Mucosa of descending colon (tissue), 3 donors: ENCODE measurements around the gene APLP1. TPM values are rescaled to one million over a fixed set of nuclear protein-coding genes. Genes with fewer than 3 reads are reported as not detected.

Source experiments
- ATAC-seq: fragments of 200-7000 bp; cut with Tn5 transposase; one replicate; pipeline ENCODE4 v1.9.1; 2020; ENCODE audit warnings: mild to moderate bottlenecking, moderate library complexity
- DNase-seq, 3 donors: peaks; one replicate each; pipeline ENCODE4 v3.0.0-alpha.2; 2020
- H3K36me3 ChIP-seq: fragments of 200-600 bp; one replicate; pipeline ENCODE4 v1.8.0; 2021; ENCODE audit warnings: low read depth, mild to moderate bottlenecking
- H3K4me1 ChIP-seq: fragments of 200-600 bp; one replicate; pipeline ENCODE4 v1.8.0; 2021; ENCODE audit warnings: low read depth, mild to moderate bottlenecking
- H3K4me3 ChIP-seq: fragments of 200-600 bp; one replicate; pipeline ENCODE4 v1.8.0; 2021; ENCODE audit warnings: mild to moderate bottlenecking
- H3K9me3 ChIP-seq: fragments of 200-600 bp; one replicate; pipeline ENCODE4 v1.8.0; 2021; ENCODE audit warnings: mild to moderate bottlenecking
- CTCF ChIP-seq: fragments of 200-600 bp; IDR thresholded peaks from one replicate; pipeline ENCODE4 v1.8.0; 2022; ENCODE audit warnings: antibody characterized with exemption, mild to moderate bottlenecking
- intact Hi-C, 2 donors: fragments of 100-400 bp; cut with DNase I in 1 of 2; cut with micrococcal nuclease in 1 of 2; formaldehyde crosslinking; loops; one replicate each; pipeline versions ENCODE4 v1.11.0 to v1.11.1; 2022; cut with DNase I, micrococcal nuclease
- total RNA-seq, 3 donors: library from RNA; stranded (reverse); fragmentation: NEBNext Ultra II Directional in 2 of 3; extraction: Animal tissue kit (Norgen Biotek cat#: 25700) in 2 of 3; gene quantifications; one replicate each; pipeline versions ENCODE4 v1.2.1 to v1.2.4, GENCODE V29; 2021 to 2023
- donor health status: DM: no; HTN: no; CAD: no; lungs with moderate emphysema.
- donor health status: DM: no; HTN: no; CAD: no.
- donor health status: DM: no; HTN: yes; CAD: no.

APLP1 gene
- total RNA-seq, 3 donors from 2014 or later = 1.6 to 13.2 (median 1.9) TPM

GRCh38 chr19:35901055-35901644, 32.8 kb downstream of the APLP1 start:
- intact Hi-C loops = no loop called here
- Histone ChIP-seq H3K9me3 (no peaks in the 10 kb centered on the region), H3K4me1 (peaks cover 9% of the 10 kb centered on the region), H3K4me3 (no peak overlapping the region), H3K36me3 (no peaks in the 10 kb centered on the region)
- no peak for TF ChIP-seq CTCF
- ATAC-seq (no peak), DNase-seq (peak; percentile 26 to 55 (median 39))

- no peak for TF ChIP-seq CTCF
- peak in 2 of 3 donors; percentile 36 to 55 for DNase-seq
- Histone ChIP-seq H3K9me3 (no peaks in the 10 kb centered on the region), H3K4me1 (peaks cover 9% of the 10 kb centered on the region), H3K4me3 (no peak within 1 kb of the TSS), H3K36me3 (no peaks in the 10 kb centered on the region)
- no peak for ATAC-seq
- intact Hi-C loops = no loop called here
Observed at GRCh38 chr19:35901854-35902661, 33.7 kb downstream of the APLP1 start, which contains the start of gene HCST. HCST (plus strand) TSS chr19:35902529; CDS start chr19:35902594, 65 bp downstream.

- intact Hi-C loops = no loop called here
- TF ChIP-seq CTCF = no peak
- Histone ChIP-seq H3K4me1 (peaks cover 7% of the 10 kb centered on the region), H3K36me3 (no peaks in the 10 kb centered on the region), H3K9me3 (no peaks in the 10 kb centered on the region), H3K4me3 (no peak overlapping the region)
- ATAC-seq (no peak), DNase-seq (no peak)
Observed at GRCh38 chr19:35902870-35903475, 34.6 kb downstream of the APLP1 start.

GRCh38 chr19:35903550-35904179, 35.3 kb downstream of the APLP1 start:
- intact Hi-C loops = no loop called here
- H3K36me3 ChIP-seq = no peaks in the 10 kb centered on the region
- DNase-seq (peak; percentile 78 to 96 (median 82)), ATAC-seq (peak; percentile 59)
- H3K4me1 ChIP-seq = no peaks in the 10 kb centered on the region
- TF ChIP-seq CTCF = no peak
- H3K9me3 ChIP-seq = no peaks in the 10 kb centered on the region
- H3K4me3 ChIP-seq = no peak overlapping the region

- ATAC-seq = no peak
- Histone ChIP-seq H3K4me1 (no peaks in the 10 kb centered on the region), H3K36me3 (no peaks in the 10 kb centered on the region), H3K4me3 (no peak overlapping the region), H3K9me3 (no peaks in the 10 kb centered on the region)
- intact Hi-C loops = no loop called here
- no peak for TF ChIP-seq CTCF
- no peak for DNase-seq
Observed at GRCh38 chr19:35904311-35905068, 36.1 kb downstream of the APLP1 start.
